GM19035 (cell line): ENCODE data around the gene UPP1.

Experiments used
- ATAC-seq: cut with Tn5 transposase; IDR thresholded peaks from one replicate; pipeline ENCODE4 v1.9.1; 2021; ENCODE audit not compliant: unreplicated experiment

The UPP1 gene

GRCh38 chr7:48085433-48085791 lies 3.7 kb upstream of the UPP1 start:
- no peak for ATAC-seq

GRCh38 chr7:48085942-48086341 lies 3.1 kb upstream of the UPP1 start:
- ATAC-seq: no peak

GRCh38 chr7:48087349-48087748 lies 1.7 kb upstream of the UPP1 start:
- peak; percentile 17 for ATAC-seq

- ATAC-seq: peak; percentile 51
These were observed 463 bp upstream of the UPP1 start for GRCh38 chr7:48088559-48089045.

- no peak for ATAC-seq
These were observed 1.2 kb downstream of the UPP1 start for GRCh38 chr7:48090095-48090805.

GRCh38 chr7:48091506-48092433 lies 2.7 kb downstream of the UPP1 start:
- no peak for ATAC-seq

GRCh38 chr7:48094861-48095293 lies 5.8 kb downstream of the UPP1 start:
- no peak for ATAC-seq

GRCh38 chr7:48096273-48096672 lies 7.2 kb downstream of the UPP1 start:
- ATAC-seq: no peak

GRCh38 chr7:48097521-48098231 lies 8.6 kb downstream of the UPP1 start:
- ATAC-seq: no peak

GRCh38 chr7:48098846-48099245 lies 9.8 kb downstream of the UPP1 start:
- ATAC-seq: no peak

- ATAC-seq: no peak
These were observed 10.7 kb downstream of the UPP1 start for GRCh38 chr7:48099781-48100180.

- ATAC-seq: no peak
These were observed 12.3 kb downstream of the UPP1 start for GRCh38 chr7:48101352-48101751.

GRCh38 chr7:48101968-48102367 lies 12.9 kb downstream of the UPP1 start:
- ATAC-seq: no peak

- ATAC-seq: no peak
These were observed 13.5 kb downstream of the UPP1 start for GRCh38 chr7:48102530-48102929.

GRCh38 chr7:48105045-48105444 lies 16.0 kb downstream of the UPP1 start:
- ATAC-seq: no peak

GRCh38 chr7:48106906-48107659 lies 18.0 kb downstream of the UPP1 start:
- no peak for ATAC-seq

- ATAC-seq: no peak
These were observed 18.9 kb downstream of the UPP1 start for GRCh38 chr7:48107926-48108472.

GRCh38 chr7:48108959-48109847 lies 20.1 kb downstream of the UPP1 start:
- no peak for ATAC-seq
